Measurements from ENCODE around the gene PGA4. TPM values are rescaled to one million over a fixed set of nuclear protein-coding genes. Genes with fewer than 3 reads are reported as not detected.
"Not testable (repeated sequence)": the region's sequence is repeated elsewhere in the genome, so short reads cannot be mapped to it uniquely, and the experiment has no call there.

The PGA4 gene
- total RNA-seq = 10 to 100 TPM in 1 of 4 donors, 1 to 10 TPM in 1, not detected in 2; 1.6 to 25.4 TPM

DNA sequence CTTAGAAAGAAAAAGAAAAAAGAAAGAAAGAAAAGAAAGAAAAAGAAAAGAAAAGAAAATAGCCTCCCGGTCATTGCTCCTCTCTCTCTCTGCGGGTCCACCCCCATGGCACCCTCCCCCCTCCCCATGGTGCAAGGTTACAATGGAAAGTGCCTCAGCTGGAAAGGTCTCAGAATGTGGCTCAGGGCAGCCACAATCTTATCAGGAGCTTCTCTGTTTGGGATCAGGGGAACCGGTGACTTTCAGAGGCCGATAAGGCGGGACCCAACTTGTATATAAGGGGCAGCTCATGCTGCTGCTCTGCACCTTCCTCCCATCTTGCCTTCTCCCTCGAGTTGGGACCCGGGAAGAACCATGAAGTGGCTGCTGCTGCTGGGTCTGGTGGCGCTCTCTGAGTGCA, at the start of gene PGA4:
TSS of gene PGA4 (plus strand) at position 301 of the 400 bp plus-strand sequence. CDS start at position 355, 54 bp downstream.
- DNase-seq; H3K4me3 ChIP-seq; H3K9me3 ChIP-seq; H3K4me1 ChIP-seq; H3K27ac ChIP-seq; intact Hi-C loops (cut with DNase I; ENCODE audit: low total_unique reads); H3K27me3 ChIP-seq; in situ Hi-C loops (cut with MboI; ENCODE audit: low pct_ligation_motif_present in 1 of 4, low pct_unique_long_range_greater_than_20kb in 1 of 4, low sequenced_read_pairs in 3 of 4); H3K36me3 ChIP-seq: not testable (repeated sequence)
- no CpG with 5 or more reads among the region's 8 CpGs for WGBS, 2 donors (ENCODE audit: low coverage in 1 of 2)

DNA sequence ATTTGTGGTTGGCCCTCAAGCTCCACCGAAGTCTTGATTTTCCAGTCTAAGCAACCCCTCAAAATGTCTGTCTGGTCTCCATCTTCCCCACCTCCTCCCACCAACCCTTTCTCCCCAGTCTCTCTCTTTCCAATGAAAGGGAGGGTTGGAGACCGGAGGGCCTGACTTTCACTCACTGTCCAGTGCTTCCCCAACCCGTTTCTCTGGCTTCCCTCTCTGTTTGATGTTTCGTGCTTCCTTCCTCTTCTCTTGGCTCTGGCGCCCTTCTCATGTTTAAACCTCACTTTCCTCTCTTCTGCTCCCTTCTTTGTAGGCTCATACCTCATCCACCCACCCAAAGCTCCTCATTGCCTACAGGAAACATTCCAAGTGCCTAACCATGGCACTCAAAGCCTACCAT, 49.8 kb upstream of the PGA4 start:
- Histone ChIP-seq H3K27me3 (no peaks in the 10 kb centered on the region), H3K4me3 (no peak overlapping the region), H3K27ac (no peak overlapping the region), H3K9me3 (no peaks in the 10 kb centered on the region), H3K4me1 (no peaks in the 10 kb centered on the region), H3K36me3 (no peaks in the 10 kb centered on the region)
- no peak for DNase-seq
- 50 to 67% methylated on average over 5 of the region's 5 CpGs for WGBS, 2 donors (ENCODE audit: low coverage in 1 of 2)
- intact Hi-C loops (cut with DNase I; ENCODE audit: low total_unique reads) (no loop called here), in situ Hi-C loops (cut with MboI; ENCODE audit: low pct_ligation_motif_present in 1 of 4, low pct_unique_long_range_greater_than_20kb in 1 of 4, low sequenced_read_pairs in 3 of 4) (no loop called here)
- TF ChIP-seq, protein P1, sequence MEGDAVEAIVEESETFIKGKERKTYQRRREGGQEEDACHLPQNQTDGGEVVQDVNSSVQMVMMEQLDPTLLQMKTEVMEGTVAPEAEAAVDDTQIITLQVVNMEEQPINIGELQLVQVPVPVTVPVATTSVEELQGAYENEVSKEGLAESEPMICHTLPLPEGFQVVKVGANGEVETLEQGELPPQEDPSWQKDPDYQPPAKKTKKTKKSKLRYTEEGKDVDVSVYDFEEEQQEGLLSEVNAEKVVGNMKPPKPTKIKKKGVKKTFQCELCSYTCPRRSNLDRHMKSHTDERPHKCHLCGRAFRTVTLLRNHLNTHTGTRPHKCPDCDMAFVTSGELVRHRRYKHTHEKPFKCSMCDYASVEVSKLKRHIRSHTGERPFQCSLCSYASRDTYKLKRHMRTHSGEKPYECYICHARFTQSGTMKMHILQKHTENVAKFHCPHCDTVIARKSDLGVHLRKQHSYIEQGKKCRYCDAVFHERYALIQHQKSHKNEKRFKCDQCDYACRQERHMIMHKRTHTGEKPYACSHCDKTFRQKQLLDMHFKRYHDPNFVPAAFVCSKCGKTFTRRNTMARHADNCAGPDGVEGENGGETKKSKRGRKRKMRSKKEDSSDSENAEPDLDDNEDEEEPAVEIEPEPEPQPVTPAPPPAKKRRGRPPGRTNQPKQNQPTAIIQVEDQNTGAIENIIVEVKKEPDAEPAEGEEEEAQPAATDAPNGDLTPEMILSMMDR (IDR thresholded peaks at IDR 0.05) = no peak
- TF ChIP-seq POLR2A (IDR thresholded peaks at IDR 0.05) = no peak
- TF ChIP-seq POLR2AphosphoS5 (IDR thresholded peaks at IDR 0.05) = no peak
- TF ChIP-seq EP300 (IDR thresholded peaks at IDR 0.05; ENCODE audit: low read depth) = no peak

- WGBS, 2 donors (ENCODE audit: low coverage in 1 of 2) = 97% methylated on average over 3 of the region's 3 CpGs; no CpG with 5 or more reads in 1 of the 2 donors
- no peak for DNase-seq
- in situ Hi-C loops (cut with MboI; ENCODE audit: low pct_ligation_motif_present in 1 of 4, low pct_unique_long_range_greater_than_20kb in 1 of 4, low sequenced_read_pairs in 3 of 4) = no loop called here
- no peak overlapping the region for H3K4me3 ChIP-seq
- TF ChIP-seq POLR2AphosphoS5 (IDR thresholded peaks at IDR 0.05) = no peak
- no peak for TF ChIP-seq EP300 (IDR thresholded peaks at IDR 0.05; ENCODE audit: low read depth)
- TF ChIP-seq, protein P1 (IDR thresholded peaks at IDR 0.05) = no peak
- TF ChIP-seq POLR2A (IDR thresholded peaks at IDR 0.05) = no peak
- H3K4me1 ChIP-seq = no peaks in the 10 kb centered on the region
- intact Hi-C loops (cut with DNase I; ENCODE audit: low total_unique reads) = no loop called here
- no peaks in the 10 kb centered on the region for H3K9me3 ChIP-seq
- H3K27me3 ChIP-seq = no peaks in the 10 kb centered on the region
- no peak overlapping the region for H3K27ac ChIP-seq
- H3K36me3 ChIP-seq = no peaks in the 10 kb centered on the region
These were observed 49.3 kb upstream of the PGA4 start for GRCh38 chr11:61172888-61173287.

DNA sequence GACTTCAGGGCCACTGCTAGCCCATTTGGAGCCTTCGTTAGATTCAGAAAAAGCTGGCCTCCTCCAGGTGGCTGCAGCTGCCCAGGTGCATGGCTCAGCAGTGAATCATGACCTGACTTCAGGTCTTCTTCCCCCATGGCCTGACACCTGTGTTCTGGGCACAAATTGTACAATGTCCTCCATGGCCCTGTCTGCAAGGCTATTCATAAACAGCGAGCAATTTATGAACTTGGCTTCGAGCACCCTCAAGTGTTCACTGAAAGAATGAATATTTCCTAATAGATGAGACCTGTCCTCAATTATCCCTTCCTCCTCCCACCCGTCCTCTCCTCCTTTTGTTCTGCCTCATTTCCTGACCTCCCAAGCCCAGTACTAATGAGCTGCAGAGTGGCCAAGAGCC, 48.7 kb upstream of the PGA4 start:
- 70 to 76% methylated on average over 2 to 4 of the region's 4 CpGs for WGBS, 2 donors (ENCODE audit: low coverage in 1 of 2)
- Histone ChIP-seq H3K4me3 (no peak overlapping the region), H3K36me3 (no peaks in the 10 kb centered on the region), H3K4me1 (no peaks in the 10 kb centered on the region), H3K27ac (no peak overlapping the region), H3K9me3 (no peaks in the 10 kb centered on the region), H3K27me3 (no peaks in the 10 kb centered on the region)
- TF ChIP-seq POLR2A (IDR thresholded peaks at IDR 0.05) (no peak), EP300 (IDR thresholded peaks at IDR 0.05; ENCODE audit: low read depth) (no peak), POLR2AphosphoS5 (IDR thresholded peaks at IDR 0.05) (no peak)
- TF ChIP-seq, protein P1 (IDR thresholded peaks at IDR 0.05) = no peak
- no peak for DNase-seq
- intact Hi-C loops (cut with DNase I; ENCODE audit: low total_unique reads) = no loop called here
- in situ Hi-C loops (cut with MboI; ENCODE audit: low pct_ligation_motif_present in 1 of 4, low pct_unique_long_range_greater_than_20kb in 1 of 4, low sequenced_read_pairs in 3 of 4) = no loop called here

DNA sequence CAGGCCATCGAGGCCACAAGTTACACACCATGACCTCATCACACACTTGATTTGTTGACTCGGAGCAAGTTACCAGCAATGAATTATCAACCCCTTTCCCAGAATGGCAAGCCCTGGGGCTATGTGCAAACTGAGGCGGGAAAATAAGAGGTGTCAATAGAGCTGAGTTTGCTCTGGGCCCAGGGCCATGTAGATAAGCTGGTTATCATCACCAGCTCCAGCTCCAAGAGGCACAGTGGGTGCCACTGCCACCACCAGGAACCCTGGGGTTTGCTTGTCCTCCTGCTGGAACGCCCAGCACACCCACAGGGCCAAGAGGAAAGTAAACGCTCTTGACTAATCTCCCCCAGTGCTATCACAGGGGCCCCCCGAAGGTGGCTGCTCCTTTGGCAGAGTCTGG, 47.9 kb upstream of the PGA4 start:
- no peak overlapping the region for H3K27ac ChIP-seq

More for the DNA sequence above, 47.9 kb upstream of the PGA4 start:
- DNase-seq = no peak
- in situ Hi-C loops (cut with MboI; ENCODE audit: low pct_ligation_motif_present in 1 of 4, low pct_unique_long_range_greater_than_20kb in 1 of 4, low sequenced_read_pairs in 3 of 4) = no loop called here
- Histone ChIP-seq H3K4me3 (no peak overlapping the region), H3K36me3 (no peaks in the 10 kb centered on the region), H3K4me1 (no peaks in the 10 kb centered on the region), H3K27me3 (no peaks in the 10 kb centered on the region), H3K9me3 (no peaks in the 10 kb centered on the region)
- WGBS, 2 donors (ENCODE audit: low coverage in 1 of 2) = 70% methylated on average over 6 of the region's 6 CpGs; no CpG with 5 or more reads in 1 of the 2 donors
- TF ChIP-seq EP300 (IDR thresholded peaks at IDR 0.05; ENCODE audit: low read depth) (no peak), POLR2AphosphoS5 (IDR thresholded peaks at IDR 0.05) (no peak), POLR2A (IDR thresholded peaks at IDR 0.05) (no peak)
- TF ChIP-seq, protein P1 (IDR thresholded peaks at IDR 0.05) = no peak
- intact Hi-C loops (cut with DNase I; ENCODE audit: low total_unique reads) = no loop called here

Data from transverse colon (tissue), 4 donors.